ENCODE measurements around the gene LRRC40.

GRCh38 chr1:70140343-70140742, 65.0 kb downstream of the LRRC40 start:
- no peak for TF ChIP-seq CTCF (IDR thresholded peaks at IDR 0.05; ENCODE audit: low read depth, low read length)
- TF ChIP-seq EZH2phosphoT487 (IDR thresholded peaks at IDR 0.05; ENCODE audit: low read depth) = no peak
